ENCODE results near the gene MED29. TPM values are rescaled to one million over a fixed set of nuclear protein-coding genes. Genes with fewer than 3 reads are reported as not detected.
"Not testable (repeated sequence)": the region's sequence is repeated elsewhere in the genome, so short reads cannot be mapped to it uniquely, and the experiment has no call there.

Gene MED29
- total RNA-seq, 1 donor from 2014 or later = 46.8 TPM

GRCh38 chr19:39369200-39369599, 22.0 kb upstream of the MED29 start:
- intact Hi-C loops (cut with micrococcal nuclease) = no loop called here

GRCh38 chr19:39370735-39371134, 20.4 kb upstream of the MED29 start:
- intact Hi-C loops (cut with micrococcal nuclease) = no loop called here

- intact Hi-C loops (cut with micrococcal nuclease) = no loop called here
These were observed 19.0 kb upstream of the MED29 start for GRCh38 chr19:39372047-39372802.

GRCh38 chr19:39372941-39373340, 18.2 kb upstream of the MED29 start:
- intact Hi-C loops (cut with micrococcal nuclease) = no loop called here

- intact Hi-C loops (cut with micrococcal nuclease) = no loop called here
These were observed 15.2 kb upstream of the MED29 start for GRCh38 chr19:39375929-39376328.

GRCh38 chr19:39377373-39378362, 13.5 kb upstream of the MED29 start:
- intact Hi-C loops (cut with micrococcal nuclease) = no loop called here

GRCh38 chr19:39379366-39379765, 11.8 kb upstream of the MED29 start:
- intact Hi-C loops (cut with micrococcal nuclease) = not testable (repeated sequence)

GRCh38 chr19:39379865-39380396, 11.2 kb upstream of the MED29 start:
- intact Hi-C loops (cut with micrococcal nuclease) = no loop called here

- intact Hi-C loops (cut with micrococcal nuclease) = no loop called here
These were observed 10.4 kb upstream of the MED29 start for GRCh38 chr19:39380521-39381502.

- intact Hi-C loops (cut with micrococcal nuclease) = no loop called here
These were observed 9.1 kb upstream of the MED29 start for GRCh38 chr19:39381910-39382611.

- intact Hi-C loops (cut with micrococcal nuclease) = no loop called here
These were observed 8.0 kb upstream of the MED29 start for GRCh38 chr19:39382991-39383828.

GRCh38 chr19:39384839-39385568, 6.2 kb upstream of the MED29 start:
- intact Hi-C loops (cut with micrococcal nuclease) = no loop called here

GRCh38 chr19:39385629-39386411, 5.4 kb upstream of the MED29 start:
- intact Hi-C loops (cut with micrococcal nuclease) = no loop called here

GRCh38 chr19:39386557-39386956, 4.6 kb upstream of the MED29 start:
- intact Hi-C loops (cut with micrococcal nuclease) = no loop called here

GRCh38 chr19:39388657-39389056, 2.5 kb upstream of the MED29 start:
- intact Hi-C loops (cut with micrococcal nuclease) = no loop called here

- intact Hi-C loops (cut with micrococcal nuclease) = loop anchor here (2.0 to 5.0 kb wide), 2 partner anchors 91 to 538 kb away; partner anchors contain the start of gene TIMM50
These were observed 1.4 kb upstream of the MED29 start for GRCh38 chr19:39389631-39390414.

GRCh38 chr19:39390451-39390750, 777 bp upstream of the MED29 start:
- intact Hi-C loops (cut with micrococcal nuclease) = loop anchor here (2.0 to 5.0 kb wide), 2 partner anchors 90 to 538 kb away; partner anchors contain the start of gene TIMM50
